GM12873 (cell line): ENCODE results near the gene PLOD3.
A peak's percentile ranks its signal among the peaks of the same experiment; 100 is the strongest.

Experiments used
- TF ChIP-seq, protein P1 (sequence below): IDR thresholded peaks from 2 replicates; pipeline ENCODE4 v1.5.1; 2012; ENCODE audit warnings: low read depth, mild to moderate bottlenecking, moderate library complexity, low read length, control low read depth; ENCODE audit not compliant: insufficient read depth; ENCODE audit errors: missing control alignments

PLOD3 gene

DNA sequence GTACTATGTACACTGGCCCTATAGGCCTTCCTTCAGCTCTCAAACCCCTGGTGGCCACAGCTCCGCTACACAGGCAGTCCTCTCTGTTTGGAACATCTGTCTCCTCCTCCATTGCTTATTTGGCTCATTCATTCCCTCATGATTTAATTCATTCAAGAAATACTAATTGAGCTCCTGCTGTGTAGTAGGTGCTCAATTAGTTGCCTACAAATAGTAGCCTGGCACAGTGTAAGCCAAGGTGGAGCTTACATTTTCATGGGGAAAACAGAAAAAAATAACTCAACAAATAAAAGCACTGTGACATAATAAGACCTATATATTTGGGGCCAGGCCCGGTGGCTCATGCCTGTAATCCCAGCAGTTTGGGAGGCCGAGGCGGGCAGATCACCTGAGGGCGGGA is 30.9 kb upstream of the PLOD3 start:
- TF ChIP-seq, protein P1, sequence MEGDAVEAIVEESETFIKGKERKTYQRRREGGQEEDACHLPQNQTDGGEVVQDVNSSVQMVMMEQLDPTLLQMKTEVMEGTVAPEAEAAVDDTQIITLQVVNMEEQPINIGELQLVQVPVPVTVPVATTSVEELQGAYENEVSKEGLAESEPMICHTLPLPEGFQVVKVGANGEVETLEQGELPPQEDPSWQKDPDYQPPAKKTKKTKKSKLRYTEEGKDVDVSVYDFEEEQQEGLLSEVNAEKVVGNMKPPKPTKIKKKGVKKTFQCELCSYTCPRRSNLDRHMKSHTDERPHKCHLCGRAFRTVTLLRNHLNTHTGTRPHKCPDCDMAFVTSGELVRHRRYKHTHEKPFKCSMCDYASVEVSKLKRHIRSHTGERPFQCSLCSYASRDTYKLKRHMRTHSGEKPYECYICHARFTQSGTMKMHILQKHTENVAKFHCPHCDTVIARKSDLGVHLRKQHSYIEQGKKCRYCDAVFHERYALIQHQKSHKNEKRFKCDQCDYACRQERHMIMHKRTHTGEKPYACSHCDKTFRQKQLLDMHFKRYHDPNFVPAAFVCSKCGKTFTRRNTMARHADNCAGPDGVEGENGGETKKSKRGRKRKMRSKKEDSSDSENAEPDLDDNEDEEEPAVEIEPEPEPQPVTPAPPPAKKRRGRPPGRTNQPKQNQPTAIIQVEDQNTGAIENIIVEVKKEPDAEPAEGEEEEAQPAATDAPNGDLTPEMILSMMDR: no peak

DNA sequence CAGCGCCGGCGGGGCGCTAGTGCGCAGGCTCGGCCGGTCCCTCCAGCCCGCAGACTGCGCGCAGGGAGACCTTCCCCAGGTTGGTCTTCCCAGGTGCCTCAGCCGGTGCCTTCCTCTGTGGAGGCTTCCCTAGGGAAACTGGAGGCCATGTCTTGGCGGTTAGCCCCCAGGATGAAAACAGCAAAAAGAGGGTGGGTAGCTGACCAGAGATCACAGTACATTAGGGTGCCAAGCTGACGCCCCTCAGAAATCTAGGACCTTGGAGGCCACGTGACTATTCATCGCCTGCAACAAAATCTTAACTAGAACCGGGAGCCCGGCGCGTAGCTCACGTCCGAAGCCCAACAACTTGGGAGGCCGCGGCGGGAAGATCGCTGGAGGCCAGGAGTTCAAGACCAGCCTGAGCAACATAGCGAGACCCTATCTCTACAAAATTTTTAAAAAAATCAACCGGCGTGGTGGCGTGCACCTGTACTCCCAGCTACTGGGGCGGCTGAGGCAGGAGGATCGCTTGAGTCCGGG is 27.8 kb upstream of the PLOD3 start:
- TF ChIP-seq, protein P1: no peak

DNA sequence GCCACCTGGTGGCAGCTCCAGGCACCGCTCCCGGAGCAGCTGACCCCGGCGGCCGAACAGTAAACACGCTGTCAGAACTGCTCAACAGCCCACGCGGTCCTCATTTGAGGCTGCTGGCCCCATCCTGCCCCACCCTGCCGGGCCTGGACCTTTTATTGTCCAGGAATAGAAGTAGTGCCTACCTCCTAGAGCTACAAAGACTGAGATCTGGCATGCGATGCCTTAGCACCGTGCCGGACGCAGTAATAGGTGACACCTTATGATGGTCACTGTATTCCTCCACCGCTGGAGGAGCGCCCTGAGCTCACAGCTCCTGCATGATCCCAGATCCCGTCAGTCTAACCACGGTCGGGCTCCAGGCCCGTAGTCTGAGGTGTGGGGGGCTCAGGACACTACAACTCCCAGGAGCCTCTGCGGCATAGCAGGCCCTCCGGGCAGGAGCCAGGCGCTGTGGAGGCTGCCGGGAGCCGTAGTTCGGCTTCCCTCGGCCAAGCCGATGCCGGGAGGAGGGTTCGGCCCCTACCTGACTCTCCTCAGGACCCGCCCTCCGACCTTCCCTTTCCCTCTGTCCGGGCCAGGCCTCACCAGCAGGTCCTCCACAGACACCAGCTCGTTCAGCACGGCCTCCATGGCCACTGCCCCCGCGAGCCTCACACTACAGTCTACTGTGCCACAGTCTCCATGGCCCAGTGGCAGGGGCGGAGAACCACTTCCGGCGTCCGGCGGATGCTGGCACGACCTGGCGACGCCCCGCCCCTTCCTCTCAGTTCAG is 27.2 kb upstream of the PLOD3 start, which contains the start of gene FIS1:
FIS1 (minus strand) TSS at position 707 of the 772 bp plus-strand sequence; CDS start at position 630, 77 bp downstream.
- TF ChIP-seq, protein P1: peak; percentile 81

DNA sequence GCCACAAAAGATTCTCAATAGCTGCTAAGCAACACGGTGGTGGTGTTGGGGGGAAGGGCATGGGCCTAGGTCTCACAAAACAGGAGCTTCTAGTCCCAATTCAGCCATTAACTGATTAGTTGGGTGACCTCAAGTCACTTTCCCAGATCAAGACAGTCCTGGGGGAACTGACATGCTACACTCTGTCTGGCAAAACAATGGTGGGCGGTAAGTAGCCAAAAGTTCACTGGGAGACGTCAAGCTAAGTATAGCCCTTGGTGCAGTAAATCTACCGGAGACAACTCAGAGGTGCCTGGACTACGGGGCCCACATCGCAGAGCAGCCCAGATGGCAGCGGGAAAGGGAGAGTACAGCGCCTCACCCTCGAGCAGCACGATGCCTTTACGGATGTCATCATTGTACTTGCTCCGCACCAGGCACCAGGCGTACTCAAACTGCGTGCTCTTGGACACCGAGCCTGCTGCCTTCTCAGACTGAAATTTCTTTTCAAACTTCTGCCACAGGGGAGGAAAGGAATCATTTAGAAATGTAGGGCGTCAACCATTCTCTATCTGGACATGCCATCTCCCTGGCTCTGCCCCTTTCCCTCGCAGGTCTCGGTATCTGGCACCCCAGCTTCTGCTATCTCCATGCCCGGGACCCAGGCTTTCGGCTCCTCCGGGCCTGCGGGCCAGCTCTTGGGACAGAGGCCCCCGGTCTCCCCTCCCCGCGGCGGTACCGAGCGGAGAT is 26.4 kb upstream of the PLOD3 start:
- TF ChIP-seq, protein P1: no peak

DNA sequence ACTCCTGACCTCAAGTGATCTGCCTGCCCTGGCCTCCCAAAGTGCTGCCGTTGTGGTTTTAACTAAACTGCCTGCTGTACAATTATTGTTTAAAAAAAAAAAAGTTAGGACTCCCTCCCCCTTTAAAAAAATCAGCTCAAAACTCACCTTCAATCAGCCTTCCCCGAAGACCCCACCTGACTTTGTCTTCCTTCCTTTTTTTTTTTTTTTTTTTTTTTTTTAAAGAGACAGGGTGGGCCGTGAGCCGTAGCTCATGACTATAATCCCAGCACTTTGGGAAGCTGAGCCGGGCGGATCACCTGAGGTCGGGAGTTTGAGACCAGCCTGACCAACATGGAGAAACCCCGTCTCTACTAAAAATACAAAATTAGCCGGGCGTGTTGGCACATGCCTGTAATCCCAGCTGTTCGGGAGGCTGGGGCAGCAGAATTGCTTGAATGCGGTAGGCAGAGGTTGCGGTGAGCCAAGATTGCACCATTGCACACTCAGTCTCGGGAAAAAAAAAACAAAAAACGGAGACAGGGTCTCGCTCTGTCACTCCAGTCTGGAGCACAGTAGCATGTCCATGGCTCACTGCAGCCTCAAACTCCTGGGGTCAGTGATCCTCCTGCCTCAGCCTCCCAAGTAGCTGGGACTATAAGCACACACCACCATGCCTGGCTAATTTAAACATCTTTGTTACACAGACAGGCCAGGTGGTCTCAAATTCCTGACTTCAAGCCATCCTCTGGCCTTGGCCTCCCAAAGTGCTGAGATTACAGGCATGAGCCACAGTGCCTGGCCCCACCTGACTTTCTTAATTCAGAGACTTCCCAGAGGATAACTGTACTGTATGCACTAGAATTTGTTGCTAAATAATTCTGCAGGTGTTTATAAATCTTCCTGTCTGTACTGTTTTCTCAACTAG is 24.3 kb upstream of the PLOD3 start:
- TF ChIP-seq, protein P1: no peak

DNA sequence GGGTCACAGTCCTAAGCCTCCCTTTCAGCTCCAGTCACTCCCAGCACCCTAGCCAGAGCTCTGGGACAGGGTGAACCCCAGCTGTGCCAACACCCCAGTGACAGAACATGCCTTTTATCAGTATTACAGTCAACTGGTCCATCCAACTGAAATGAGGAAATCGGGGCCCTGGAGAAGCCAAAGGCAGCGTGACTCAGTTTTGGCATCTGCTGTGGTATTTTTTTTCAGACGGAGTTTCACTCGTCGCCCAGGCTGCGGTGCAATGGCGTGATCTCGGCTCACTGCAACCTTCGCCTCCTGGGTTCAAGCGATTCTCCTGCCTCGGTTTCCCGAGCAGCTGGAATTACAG is 23.6 kb upstream of the PLOD3 start:
- TF ChIP-seq, protein P1: no peak
